ENCODE measurements around the gene NUAK2. TPM values are rescaled to one million over a fixed set of nuclear protein-coding genes. Genes with fewer than 3 reads are reported as not detected.

Gene NUAK2
- total and polyA plus RNA-seq, 7 donors: 0.28 to 15.0 (median 1.5) TPM

DNA sequence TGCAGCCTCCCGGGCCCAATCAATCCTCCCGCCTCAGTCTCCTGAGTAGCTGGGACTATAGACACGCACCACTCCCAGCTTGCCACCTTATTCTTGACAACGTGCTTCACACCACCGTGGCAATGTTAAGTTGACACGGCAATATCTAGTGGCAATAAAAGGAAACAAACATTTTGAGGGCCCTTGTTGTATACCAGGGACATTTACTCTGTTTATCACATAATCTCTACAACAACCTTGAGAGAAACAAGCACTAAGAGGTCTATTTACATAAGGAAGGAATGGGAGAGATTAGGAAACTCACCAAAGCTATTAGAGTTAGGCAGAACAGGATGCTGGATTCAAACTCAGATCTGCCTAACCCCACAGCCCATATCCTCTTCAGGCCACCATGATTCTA, 32.1 kb upstream of the NUAK2 start:
- H3K4me1 ChIP-seq: peaks cover 0 to 12% (median 9%) of the 10 kb centered on the region in 4 donors
- H3K27ac ChIP-seq: no peak overlapping the region
- TF ChIP-seq, protein P1, sequence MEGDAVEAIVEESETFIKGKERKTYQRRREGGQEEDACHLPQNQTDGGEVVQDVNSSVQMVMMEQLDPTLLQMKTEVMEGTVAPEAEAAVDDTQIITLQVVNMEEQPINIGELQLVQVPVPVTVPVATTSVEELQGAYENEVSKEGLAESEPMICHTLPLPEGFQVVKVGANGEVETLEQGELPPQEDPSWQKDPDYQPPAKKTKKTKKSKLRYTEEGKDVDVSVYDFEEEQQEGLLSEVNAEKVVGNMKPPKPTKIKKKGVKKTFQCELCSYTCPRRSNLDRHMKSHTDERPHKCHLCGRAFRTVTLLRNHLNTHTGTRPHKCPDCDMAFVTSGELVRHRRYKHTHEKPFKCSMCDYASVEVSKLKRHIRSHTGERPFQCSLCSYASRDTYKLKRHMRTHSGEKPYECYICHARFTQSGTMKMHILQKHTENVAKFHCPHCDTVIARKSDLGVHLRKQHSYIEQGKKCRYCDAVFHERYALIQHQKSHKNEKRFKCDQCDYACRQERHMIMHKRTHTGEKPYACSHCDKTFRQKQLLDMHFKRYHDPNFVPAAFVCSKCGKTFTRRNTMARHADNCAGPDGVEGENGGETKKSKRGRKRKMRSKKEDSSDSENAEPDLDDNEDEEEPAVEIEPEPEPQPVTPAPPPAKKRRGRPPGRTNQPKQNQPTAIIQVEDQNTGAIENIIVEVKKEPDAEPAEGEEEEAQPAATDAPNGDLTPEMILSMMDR (IDR thresholded peaks at IDR 0.05): no peak
- no peak for TF ChIP-seq POLR2AphosphoS5 (IDR thresholded peaks at IDR 0.05)
- no peak for TF ChIP-seq EP300 (IDR thresholded peaks at IDR 0.05)
- no peak for TF ChIP-seq POLR2A (IDR thresholded peaks at IDR 0.05)
- intact Hi-C loops (cut with DNase I): loop anchor here (1.0 to 10.0 kb wide), 3 partner anchors 84 to 171 kb away; no protein-coding TSS in a partner anchor
- peaks cover 0 to 15% (median 11%) of the 10 kb centered on the region in 3 donors for H3K27me3 ChIP-seq
- 39 to 75% methylated on average over 6 of the region's 6 CpGs for WGBS, 2 donors
- H3K9me3 ChIP-seq: no peaks in the 10 kb centered on the region
- no peaks in the 10 kb centered on the region for H3K36me3 ChIP-seq
- no peak overlapping the region for H3K4me3 ChIP-seq
- DNase-seq: no peak

DNA sequence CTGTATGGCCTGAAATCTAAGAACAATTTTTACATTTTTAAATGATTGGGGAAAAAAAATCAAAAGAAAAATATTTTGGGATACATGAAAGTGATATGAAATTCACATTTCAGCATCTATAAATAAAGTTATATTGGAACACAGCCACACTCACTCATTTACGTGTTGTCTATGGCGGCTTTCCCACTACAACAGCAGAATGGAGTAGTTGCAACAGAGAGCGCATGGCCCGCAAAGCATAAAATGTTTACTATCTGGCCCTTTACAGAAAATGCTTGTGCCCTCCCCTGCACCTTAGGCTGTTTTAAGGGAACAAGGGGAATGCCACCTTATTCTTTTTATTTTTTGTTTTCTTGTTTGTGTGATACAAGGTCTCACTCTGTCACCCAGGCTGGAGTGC, 31.6 kb upstream of the NUAK2 start:
- no peaks in the 10 kb centered on the region for H3K9me3 ChIP-seq
- H3K27ac ChIP-seq: no peak overlapping the region
- no peaks in the 10 kb centered on the region for H3K36me3 ChIP-seq
- no peak for DNase-seq
- no peak for TF ChIP-seq POLR2AphosphoS5 (IDR thresholded peaks at IDR 0.05)
- no peak for TF ChIP-seq POLR2A (IDR thresholded peaks at IDR 0.05)
- TF ChIP-seq, protein P1 (IDR thresholded peaks at IDR 0.05): no peak
- no peak for TF ChIP-seq EP300 (IDR thresholded peaks at IDR 0.05)
- H3K4me3 ChIP-seq: no peak overlapping the region
- peaks cover 0 to 15% (median 11%) of the 10 kb centered on the region in 3 donors for H3K27me3 ChIP-seq
- H3K4me1 ChIP-seq: peaks cover 0 to 12% (median 9%) of the 10 kb centered on the region in 4 donors
- WGBS, 2 donors: 87 to 91% methylated on average over 4 of the region's 4 CpGs
- intact Hi-C loops (cut with DNase I): loop anchor here (5.0 to 10.0 kb wide), 2 partner anchors 84 to 172 kb away; no protein-coding TSS in a partner anchor

DNA sequence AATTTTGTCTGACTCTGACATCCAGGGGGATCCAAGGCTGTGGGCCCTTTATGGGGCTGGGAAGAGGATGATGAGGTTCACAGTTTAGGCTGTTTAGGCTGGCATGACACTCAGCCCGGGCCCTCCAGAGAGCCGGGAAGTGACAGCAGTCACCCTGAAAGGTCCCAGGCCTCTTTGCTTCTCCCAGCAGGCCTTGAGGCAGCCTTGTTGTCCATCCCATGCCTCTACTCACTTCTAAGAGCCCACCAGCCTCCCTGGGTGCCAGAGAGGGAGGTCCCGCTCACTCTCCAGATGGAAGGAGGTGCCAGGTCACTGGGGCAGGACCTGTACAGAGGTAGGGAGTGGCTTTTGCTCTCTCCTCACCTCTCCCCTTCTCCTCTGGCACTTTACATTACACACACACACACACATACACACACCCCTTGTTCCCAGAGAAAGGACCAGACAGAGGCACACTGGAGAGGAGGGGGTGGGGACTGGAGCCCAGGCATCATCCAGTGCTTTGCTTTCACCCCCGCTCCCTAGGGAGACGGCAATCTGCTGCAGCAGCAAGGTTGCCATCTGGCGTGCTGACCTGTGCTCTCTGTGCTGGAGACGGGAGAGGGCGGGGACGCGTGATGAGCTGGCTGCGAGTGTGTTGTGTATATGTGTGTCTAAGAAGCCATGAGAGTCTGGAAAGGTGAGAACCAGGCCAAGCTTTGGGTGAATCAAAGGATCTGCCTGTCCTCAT, 30.6 kb upstream of the NUAK2 start:
- Histone ChIP-seq H3K9me3 (no peaks in the 10 kb centered on the region), H3K36me3 (no peaks in the 10 kb centered on the region), H3K27ac (no peak overlapping the region), H3K4me3 (no peak overlapping the region), H3K4me1 (peaks cover 0 to 11% (median 9%) of the 10 kb centered on the region in 4 donors), H3K27me3 (peaks cover 0 to 13% (median 11%) of the 10 kb centered on the region in 3 donors)
- TF ChIP-seq POLR2A (IDR thresholded peaks at IDR 0.05): no peak
- TF ChIP-seq, protein P1 (IDR thresholded peaks at IDR 0.05): no peak
- TF ChIP-seq POLR2AphosphoS5 (IDR thresholded peaks at IDR 0.05): no peak
- TF ChIP-seq EP300 (IDR thresholded peaks at IDR 0.05): no peak
- no peak for DNase-seq
- 31 to 75% methylated on average over 11 of the region's 11 CpGs for WGBS, 2 donors
- intact Hi-C loops (cut with DNase I): loop anchor here (5.0 to 10.0 kb wide), 2 partner anchors 85 to 173 kb away; no protein-coding TSS in a partner anchor

DNA sequence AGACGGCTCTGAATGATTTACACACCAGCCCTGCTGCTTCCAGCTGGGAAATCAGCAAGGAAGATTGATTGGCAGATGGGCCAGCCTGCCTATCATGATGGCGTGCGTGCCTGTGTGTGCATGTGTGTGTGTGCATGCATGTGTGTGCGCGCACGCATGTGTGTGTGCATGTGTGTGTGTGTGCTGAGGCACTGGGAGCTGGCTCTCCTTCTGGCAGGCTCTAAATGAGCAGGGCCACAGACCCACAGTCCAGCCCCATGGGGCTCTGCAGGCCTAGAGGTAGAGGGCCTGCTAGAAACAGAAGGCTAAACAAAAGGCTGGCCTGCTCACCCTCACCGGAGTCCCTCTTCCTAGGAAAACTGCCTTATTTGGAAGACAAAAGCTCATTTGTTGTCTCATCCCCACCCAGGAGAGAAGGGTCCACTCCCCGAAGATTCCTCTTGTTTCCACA, 29.2 kb upstream of the NUAK2 start:
- intact Hi-C loops (cut with DNase I): loop anchor here (5.0 to 10.0 kb wide), 2 partner anchors 87 to 174 kb away; no protein-coding TSS in a partner anchor
- DNase-seq: no peak
- Histone ChIP-seq H3K27me3 (peaks cover 0 to 17% (median 3%) of the 10 kb centered on the region in 3 donors), H3K36me3 (no peaks in the 10 kb centered on the region), H3K4me1 (no peaks in the 10 kb centered on the region), H3K27ac (no peak overlapping the region), H3K4me3 (no peak overlapping the region), H3K9me3 (no peaks in the 10 kb centered on the region)
- 72 to 81% methylated on average over 8 of the region's 8 CpGs for WGBS, 2 donors
- TF ChIP-seq POLR2A (IDR thresholded peaks at IDR 0.05): no peak
- no peak for TF ChIP-seq EP300 (IDR thresholded peaks at IDR 0.05)
- TF ChIP-seq, protein P1 (IDR thresholded peaks at IDR 0.05): no peak
- TF ChIP-seq POLR2AphosphoS5 (IDR thresholded peaks at IDR 0.05): no peak
